ENCODE measurements around the gene RSL24D1.
A peak's percentile ranks its signal among the peaks of the same experiment; 100 is the strongest.

Gene RSL24D1

GRCh38 chr15:55204464-55204863 lies 7.7 kb upstream of the RSL24D1 start:
- Histone ChIP-seq H3K27me3 (ENCODE audit: insufficient read depth, insufficient read length) (no peaks in the 10 kb centered on the region), H3K36me3 (ENCODE audit: insufficient read depth, insufficient read length, low read length) (no peaks in the 10 kb centered on the region), H3K4me1 (ENCODE audit: insufficient read depth, insufficient read length) (no peaks in the 10 kb centered on the region), H3K9ac (ENCODE audit: insufficient read length, low read depth) (no peak overlapping the region), H3K4me3 (ENCODE audit: insufficient read length, low read depth) (no peak overlapping the region), H3K9me3 (ENCODE audit: insufficient read depth, low read length) (no peaks in the 10 kb centered on the region)
- no peak for TF ChIP-seq SUZ12 (IDR thresholded peaks at IDR 0.05; ENCODE audit: extremely low read depth, insufficient read depth, insufficient read length)
- no peak for TF ChIP-seq YY1 (IDR thresholded peaks at IDR 0.05; ENCODE audit: insufficient read depth, insufficient read length)
- TF ChIP-seq ZNF274 (IDR thresholded peaks at IDR 0.05; ENCODE audit: low read depth, low read length) = no peak
- DNase-seq (ENCODE audit: low read depth, low spot score) = no peak

- no peak overlapping the region for H3K4me3 ChIP-seq (ENCODE audit: insufficient read length, low read depth)
- H3K36me3 ChIP-seq (ENCODE audit: insufficient read depth, insufficient read length, low read length) = no peaks in the 10 kb centered on the region
- H3K27me3 ChIP-seq (ENCODE audit: insufficient read depth, insufficient read length) = no peaks in the 10 kb centered on the region
- no peak for TF ChIP-seq SUZ12 (IDR thresholded peaks at IDR 0.05; ENCODE audit: extremely low read depth, insufficient read depth, insufficient read length)
- TF ChIP-seq YY1 (IDR thresholded peaks at IDR 0.05; ENCODE audit: insufficient read depth, insufficient read length) = no peak
- TF ChIP-seq ZNF274 (IDR thresholded peaks at IDR 0.05; ENCODE audit: low read depth, low read length) = no peak
- no peak for DNase-seq (ENCODE audit: low read depth, low spot score)
- H3K4me1 ChIP-seq (ENCODE audit: insufficient read depth, insufficient read length) = no peaks in the 10 kb centered on the region
- H3K9me3 ChIP-seq (ENCODE audit: insufficient read depth, low read length) = no peaks in the 10 kb centered on the region
- no peak overlapping the region for H3K9ac ChIP-seq (ENCODE audit: insufficient read length, low read depth)
Observed at GRCh38 chr15:55202206-55202605, 5.5 kb upstream of the RSL24D1 start.

GRCh38 chr15:55198706-55199105 lies 2.0 kb upstream of the RSL24D1 start:
- H3K9me3 ChIP-seq (ENCODE audit: insufficient read depth, low read length) = no peaks in the 10 kb centered on the region
- TF ChIP-seq YY1 (IDR thresholded peaks at IDR 0.05; ENCODE audit: insufficient read depth, insufficient read length) = no peak
- TF ChIP-seq ZNF274 (IDR thresholded peaks at IDR 0.05; ENCODE audit: low read depth, low read length) = no peak
- TF ChIP-seq SUZ12 (IDR thresholded peaks at IDR 0.05; ENCODE audit: extremely low read depth, insufficient read depth, insufficient read length) = no peak

GRCh38 chr15:55197719-55198118 lies 978 bp upstream of the RSL24D1 start:
- no peaks in the 10 kb centered on the region for H3K4me1 ChIP-seq (ENCODE audit: insufficient read depth, insufficient read length)
- no peak for DNase-seq (ENCODE audit: low read depth, low spot score)
- H3K36me3 ChIP-seq (ENCODE audit: insufficient read depth, insufficient read length, low read length) = peaks cover 13% of the 10 kb centered on the region
- TF ChIP-seq SUZ12 (IDR thresholded peaks at IDR 0.05; ENCODE audit: extremely low read depth, insufficient read depth, insufficient read length) (no peak), ZNF274 (IDR thresholded peaks at IDR 0.05; ENCODE audit: low read depth, low read length) (no peak), YY1 (IDR thresholded peaks at IDR 0.05; ENCODE audit: insufficient read depth, insufficient read length) (no peak)
- H3K4me3 ChIP-seq (ENCODE audit: insufficient read length, low read depth) = peak overlapping the region; percentile 97
- H3K9me3 ChIP-seq (ENCODE audit: insufficient read depth, low read length) = no peaks in the 10 kb centered on the region
- H3K9ac ChIP-seq (ENCODE audit: insufficient read length, low read depth) = peak overlapping the region; percentile 86
- no peaks in the 10 kb centered on the region for H3K27me3 ChIP-seq (ENCODE audit: insufficient read depth, insufficient read length)

More at GRCh38 chr15:55198706-55199105, 2.0 kb upstream of the RSL24D1 start:
- H3K9ac ChIP-seq (ENCODE audit: insufficient read length, low read depth) = no peak overlapping the region
- H3K36me3 ChIP-seq (ENCODE audit: insufficient read depth, insufficient read length, low read length) = peaks cover 12% of the 10 kb centered on the region
- H3K4me1 ChIP-seq (ENCODE audit: insufficient read depth, insufficient read length) = no peaks in the 10 kb centered on the region
- no peak for DNase-seq (ENCODE audit: low read depth, low spot score)
- H3K4me3 ChIP-seq (ENCODE audit: insufficient read length, low read depth) = no peak overlapping the region
- no peaks in the 10 kb centered on the region for H3K27me3 ChIP-seq (ENCODE audit: insufficient read depth, insufficient read length)

- H3K27me3 ChIP-seq (ENCODE audit: insufficient read depth, insufficient read length) = no peaks in the 10 kb centered on the region
- H3K9ac ChIP-seq (ENCODE audit: insufficient read length, low read depth) = peak overlapping the region; percentile 86
- peaks cover 17% of the 10 kb centered on the region for H3K36me3 ChIP-seq (ENCODE audit: insufficient read depth, insufficient read length, low read length)
- H3K4me1 ChIP-seq (ENCODE audit: insufficient read depth, insufficient read length) = no peaks in the 10 kb centered on the region
- H3K9me3 ChIP-seq (ENCODE audit: insufficient read depth, low read length) = no peaks in the 10 kb centered on the region
- peak overlapping the region; percentile 97 for H3K4me3 ChIP-seq (ENCODE audit: insufficient read length, low read depth)
- no peak for TF ChIP-seq YY1 (IDR thresholded peaks at IDR 0.05; ENCODE audit: insufficient read depth, insufficient read length)
- no peak for DNase-seq (ENCODE audit: low read depth, low spot score)
Observed at GRCh38 chr15:55197362-55197705, 593 bp upstream of the RSL24D1 start.

- no peak for DNase-seq (ENCODE audit: low read depth, low spot score)
- no peaks in the 10 kb centered on the region for H3K4me1 ChIP-seq (ENCODE audit: insufficient read depth, insufficient read length)
Observed at GRCh38 chr15:55195996-55196395, 745 bp downstream of the RSL24D1 start.

GRCh38 chr15:55194256-55194655 lies 2.5 kb downstream of the RSL24D1 start:
- H3K27me3 ChIP-seq (ENCODE audit: insufficient read depth, insufficient read length) = no peaks in the 10 kb centered on the region
- TF ChIP-seq YY1 (IDR thresholded peaks at IDR 0.05; ENCODE audit: insufficient read depth, insufficient read length) (no peak), SUZ12 (IDR thresholded peaks at IDR 0.05; ENCODE audit: extremely low read depth, insufficient read depth, insufficient read length) (no peak), ZNF274 (IDR thresholded peaks at IDR 0.05; ENCODE audit: low read depth, low read length) (no peak)
- no peaks in the 10 kb centered on the region for H3K9me3 ChIP-seq (ENCODE audit: insufficient read depth, low read length)
- H3K4me3 ChIP-seq (ENCODE audit: insufficient read length, low read depth) = no peak overlapping the region
- no peak overlapping the region for H3K9ac ChIP-seq (ENCODE audit: insufficient read length, low read depth)
- H3K36me3 ChIP-seq (ENCODE audit: insufficient read depth, insufficient read length, low read length) = peaks cover 42% of the 10 kb centered on the region
- no peaks in the 10 kb centered on the region for H3K4me1 ChIP-seq (ENCODE audit: insufficient read depth, insufficient read length)
- no peak for DNase-seq (ENCODE audit: low read depth, low spot score)

More at GRCh38 chr15:55195996-55196395, 745 bp downstream of the RSL24D1 start:
- Histone ChIP-seq H3K9ac (ENCODE audit: insufficient read length, low read depth) (peak overlapping the region; percentile 95), H3K27me3 (ENCODE audit: insufficient read depth, insufficient read length) (no peaks in the 10 kb centered on the region), H3K9me3 (ENCODE audit: insufficient read depth, low read length) (no peaks in the 10 kb centered on the region), H3K4me3 (ENCODE audit: insufficient read length, low read depth) (peak overlapping the region; percentile 97), H3K36me3 (ENCODE audit: insufficient read depth, insufficient read length, low read length) (peaks cover 31% of the 10 kb centered on the region)
- TF ChIP-seq YY1 (IDR thresholded peaks at IDR 0.05; ENCODE audit: insufficient read depth, insufficient read length) (no peak), ZNF274 (IDR thresholded peaks at IDR 0.05; ENCODE audit: low read depth, low read length) (no peak), SUZ12 (IDR thresholded peaks at IDR 0.05; ENCODE audit: extremely low read depth, insufficient read depth, insufficient read length) (no peak)

GRCh38 chr15:55186331-55186730 lies 10.4 kb downstream of the RSL24D1 start:
- H3K27me3 ChIP-seq (ENCODE audit: insufficient read depth, insufficient read length) = no peaks in the 10 kb centered on the region
- peaks cover 60% of the 10 kb centered on the region for H3K36me3 ChIP-seq (ENCODE audit: insufficient read depth, insufficient read length, low read length)
- no peaks in the 10 kb centered on the region for H3K4me1 ChIP-seq (ENCODE audit: insufficient read depth, insufficient read length)
- H3K9me3 ChIP-seq (ENCODE audit: insufficient read depth, low read length) = no peaks in the 10 kb centered on the region
- H3K9ac ChIP-seq (ENCODE audit: insufficient read length, low read depth) = no peak overlapping the region
- TF ChIP-seq YY1 (IDR thresholded peaks at IDR 0.05; ENCODE audit: insufficient read depth, insufficient read length) (no peak), ZNF274 (IDR thresholded peaks at IDR 0.05; ENCODE audit: low read depth, low read length) (no peak), SUZ12 (IDR thresholded peaks at IDR 0.05; ENCODE audit: extremely low read depth, insufficient read depth, insufficient read length) (no peak)
- DNase-seq (ENCODE audit: low read depth, low spot score) = no peak
- no peak overlapping the region for H3K4me3 ChIP-seq (ENCODE audit: insufficient read length, low read depth)

Data from NT2/D1 (cell line).